ENCODE results near the gene ALOX5AP. TPM values are rescaled to one million over a fixed set of nuclear protein-coding genes. Genes with fewer than 3 reads are reported as not detected.

The ALOX5AP gene
- total RNA-seq, 6 donors from 2014 or later, result 36.7 to 298 (median 151) TPM

DNA sequence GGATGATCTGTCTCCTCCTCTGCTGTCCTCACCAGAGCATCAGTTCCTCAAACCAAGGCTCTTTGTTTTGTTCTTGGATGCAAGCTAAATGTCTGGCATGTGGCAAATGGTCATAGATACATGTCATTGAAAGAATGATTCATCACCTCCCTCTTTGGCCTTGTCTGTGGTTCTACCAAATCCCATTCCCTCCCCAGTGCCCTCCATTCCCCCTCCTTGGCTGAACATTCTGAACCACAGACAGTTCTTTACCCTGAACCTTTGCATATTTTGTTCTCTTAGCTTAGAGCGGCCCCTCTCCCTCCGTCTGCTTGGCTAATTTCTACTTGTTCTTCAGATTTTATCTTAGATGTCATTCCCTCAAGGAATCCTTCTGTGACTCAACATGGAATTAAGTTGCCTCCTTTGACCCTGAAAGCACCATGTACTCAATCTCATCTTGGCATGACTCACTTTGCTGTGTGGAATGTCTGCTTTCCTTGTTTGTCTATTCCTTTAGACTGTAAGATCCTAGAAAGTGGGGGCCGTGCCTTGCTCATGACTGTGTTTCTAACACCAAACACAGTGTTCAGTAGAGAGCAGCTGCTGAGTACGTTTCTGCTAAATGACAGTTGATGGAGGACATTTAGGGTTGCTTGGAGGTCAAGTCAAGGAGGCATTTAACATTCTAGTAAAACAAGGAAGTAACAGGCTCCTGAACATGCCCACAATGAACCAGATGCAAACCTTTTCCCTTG is 8.1 kb downstream of the ALOX5AP start:
- 52 to 59% methylated on average over 4 of the region's 4 CpGs for WGBS, 2 donors
- no peaks in the 10 kb centered on the region for H3K27me3 ChIP-seq
- ATAC-seq (ENCODE audit: low FRiP score in 2 of 2) (peak; percentile 54 to 89), DNase-seq (peak in 1 of 2 donors; percentile 66)
- H3K4me1 ChIP-seq, result peaks cover 44 to 65% (median 55%) of the 10 kb centered on the region in 4 donors
- no peaks in the 10 kb centered on the region for H3K36me3 ChIP-seq
- peak overlapping the region; percentile 68 to 85 (median 80) for H3K27ac ChIP-seq
- no peak overlapping the region for H3K4me3 ChIP-seq
- TF ChIP-seq POLR2A (IDR thresholded peaks at IDR 0.05) (no peak), POLR2AphosphoS5 (IDR thresholded peaks at IDR 0.05) (peak; percentile 5 to 39), EP300 (IDR thresholded peaks at IDR 0.05) (peak in 2 of 4 donors; percentile 22 to 31)
- TF ChIP-seq, protein P1, sequence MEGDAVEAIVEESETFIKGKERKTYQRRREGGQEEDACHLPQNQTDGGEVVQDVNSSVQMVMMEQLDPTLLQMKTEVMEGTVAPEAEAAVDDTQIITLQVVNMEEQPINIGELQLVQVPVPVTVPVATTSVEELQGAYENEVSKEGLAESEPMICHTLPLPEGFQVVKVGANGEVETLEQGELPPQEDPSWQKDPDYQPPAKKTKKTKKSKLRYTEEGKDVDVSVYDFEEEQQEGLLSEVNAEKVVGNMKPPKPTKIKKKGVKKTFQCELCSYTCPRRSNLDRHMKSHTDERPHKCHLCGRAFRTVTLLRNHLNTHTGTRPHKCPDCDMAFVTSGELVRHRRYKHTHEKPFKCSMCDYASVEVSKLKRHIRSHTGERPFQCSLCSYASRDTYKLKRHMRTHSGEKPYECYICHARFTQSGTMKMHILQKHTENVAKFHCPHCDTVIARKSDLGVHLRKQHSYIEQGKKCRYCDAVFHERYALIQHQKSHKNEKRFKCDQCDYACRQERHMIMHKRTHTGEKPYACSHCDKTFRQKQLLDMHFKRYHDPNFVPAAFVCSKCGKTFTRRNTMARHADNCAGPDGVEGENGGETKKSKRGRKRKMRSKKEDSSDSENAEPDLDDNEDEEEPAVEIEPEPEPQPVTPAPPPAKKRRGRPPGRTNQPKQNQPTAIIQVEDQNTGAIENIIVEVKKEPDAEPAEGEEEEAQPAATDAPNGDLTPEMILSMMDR (IDR thresholded peaks at IDR 0.05), result no peak
- no peaks in the 10 kb centered on the region for H3K9me3 ChIP-seq

DNA sequence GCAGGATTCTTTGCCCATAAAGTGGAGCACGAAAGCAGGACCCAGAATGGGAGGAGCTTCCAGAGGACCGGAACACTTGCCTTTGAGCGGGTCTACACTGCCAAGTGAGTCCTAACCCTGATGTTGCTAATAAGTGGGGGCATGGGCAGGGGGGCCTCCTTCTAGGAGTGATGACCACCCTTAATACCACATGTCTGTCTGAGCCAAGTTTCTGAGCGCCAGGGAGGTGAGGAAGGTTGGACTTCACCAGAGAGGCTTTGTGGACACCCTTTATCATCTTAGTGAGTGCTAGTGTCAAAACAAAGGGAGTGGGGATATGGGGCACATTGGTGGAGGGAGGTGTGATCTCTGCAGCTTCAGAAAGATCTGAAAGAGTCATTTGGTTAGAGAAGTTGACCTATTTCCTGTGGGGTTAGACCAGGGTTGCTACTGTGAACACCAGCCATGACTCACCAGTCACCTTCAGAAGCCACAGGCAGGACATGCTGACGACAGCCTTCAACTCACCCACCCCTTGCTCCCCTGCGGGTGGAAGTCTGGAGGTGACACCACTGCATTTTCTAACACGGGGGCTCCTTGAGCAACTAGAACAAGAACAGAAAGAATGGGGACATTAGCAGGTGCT is 8.8 kb downstream of the ALOX5AP start:
- H3K9me3 ChIP-seq, result no peaks in the 10 kb centered on the region
- DNase-seq, result peak in 1 of 2 donors; percentile 84
- H3K4me3 ChIP-seq, result no peak overlapping the region
- H3K4me1 ChIP-seq, result peaks cover 38 to 58% (median 50%) of the 10 kb centered on the region in 4 donors
- H3K27me3 ChIP-seq, result no peaks in the 10 kb centered on the region
- H3K36me3 ChIP-seq, result no peaks in the 10 kb centered on the region
- 61 to 68% methylated on average over 7 of the region's 7 CpGs for WGBS, 2 donors
- ATAC-seq (ENCODE audit: low FRiP score in 2 of 2), result peak; percentile 46 to 67
- H3K27ac ChIP-seq, result peak overlapping the region; percentile 68 to 85 (median 80)
- TF ChIP-seq POLR2AphosphoS5 (IDR thresholded peaks at IDR 0.05) (peak; percentile 73 to 86), POLR2A (IDR thresholded peaks at IDR 0.05) (peak in 1 of 4 donors; percentile 24), EP300 (IDR thresholded peaks at IDR 0.05) (peak in 2 of 4 donors; percentile 48 to 62)
- TF ChIP-seq, protein P1 (IDR thresholded peaks at IDR 0.05), result peak in 1 of 6 experiments; percentile 5

DNA sequence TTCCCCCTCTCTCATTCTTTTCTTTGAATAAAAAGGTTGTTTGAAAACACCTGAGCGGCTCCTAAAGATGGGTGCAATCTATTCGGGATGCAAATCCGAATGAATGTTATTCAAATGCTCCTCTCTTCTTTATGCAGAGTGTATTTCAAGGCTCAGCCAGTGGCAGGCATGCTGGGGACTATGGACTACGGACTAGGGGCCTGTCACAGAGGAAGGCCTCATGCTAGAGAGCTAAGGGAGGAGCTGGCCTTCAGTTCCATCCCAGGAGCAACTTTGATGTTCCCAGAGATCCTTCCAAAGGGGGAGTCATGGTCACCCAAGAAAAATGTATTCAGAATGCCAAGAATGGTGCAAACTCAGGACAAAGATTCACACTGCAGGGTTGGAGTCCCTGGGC is 9.3 kb downstream of the ALOX5AP start:
- ATAC-seq (ENCODE audit: low FRiP score in 2 of 2) (no peak), DNase-seq (no peak)
- no peaks in the 10 kb centered on the region for H3K36me3 ChIP-seq
- no peaks in the 10 kb centered on the region for H3K27me3 ChIP-seq
- TF ChIP-seq POLR2A (IDR thresholded peaks at IDR 0.05), result no peak
- TF ChIP-seq EP300 (IDR thresholded peaks at IDR 0.05), result no peak
- no peak for TF ChIP-seq POLR2AphosphoS5 (IDR thresholded peaks at IDR 0.05)
- TF ChIP-seq, protein P1 (IDR thresholded peaks at IDR 0.05), result no peak
- no peaks in the 10 kb centered on the region for H3K9me3 ChIP-seq
- H3K27ac ChIP-seq, result peak overlapping the region in 3 of 4 donors; percentile 55 to 85 (median 81)
- WGBS, 2 donors, result 91 to 94% methylated on average over 4 of the region's 4 CpGs
- H3K4me3 ChIP-seq, result no peak overlapping the region
- peaks cover 35 to 53% (median 47%) of the 10 kb centered on the region in 4 donors for H3K4me1 ChIP-seq

DNA sequence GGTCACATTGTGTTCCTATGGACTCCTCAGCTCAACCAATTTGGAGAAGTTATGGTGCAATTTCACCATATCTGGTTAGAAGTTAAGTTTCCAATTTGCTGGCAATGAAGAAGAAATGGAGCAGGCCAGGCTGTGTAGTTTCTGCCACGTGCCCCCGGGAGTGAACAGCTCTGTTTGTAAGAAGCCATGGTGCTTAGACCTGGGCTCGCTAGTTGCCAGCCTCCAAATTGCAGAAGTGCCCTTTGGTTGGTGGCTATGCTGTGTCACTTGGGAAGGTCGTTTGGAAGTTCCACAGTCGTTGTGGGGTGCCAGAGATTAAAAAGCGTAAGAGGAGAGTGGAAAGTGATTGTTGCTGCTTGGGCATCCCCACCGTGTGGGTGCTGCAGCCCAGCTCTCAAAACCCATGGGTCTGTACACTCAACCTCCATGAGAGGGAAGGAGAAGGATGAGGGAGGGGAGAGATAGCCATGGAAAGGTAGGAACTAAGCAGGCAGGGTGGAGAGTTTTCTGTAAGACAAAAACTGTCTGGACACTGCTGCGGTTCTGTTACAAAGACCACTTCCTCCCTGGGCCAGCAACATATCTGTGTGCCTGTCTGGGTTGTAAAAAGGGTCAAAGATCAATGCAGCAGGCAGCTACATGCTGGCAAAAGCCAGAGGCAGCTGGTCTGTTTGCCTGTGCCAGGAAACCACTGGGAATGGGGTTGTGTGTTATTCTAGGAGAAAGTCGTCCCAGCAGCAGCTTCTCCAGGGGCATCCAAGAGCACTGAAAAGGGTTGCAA is 10.8 kb downstream of the ALOX5AP start:
- no peaks in the 10 kb centered on the region for H3K9me3 ChIP-seq
- 48 to 60% methylated on average over 7 to 9 of the region's 9 CpGs for WGBS, 2 donors
- H3K4me3 ChIP-seq, result no peak overlapping the region
- no peaks in the 10 kb centered on the region for H3K36me3 ChIP-seq
- ATAC-seq (ENCODE audit: low FRiP score in 2 of 2), result no peak
- no peaks in the 10 kb centered on the region for H3K27me3 ChIP-seq
- TF ChIP-seq, protein P1 (IDR thresholded peaks at IDR 0.05), result no peak
- TF ChIP-seq POLR2AphosphoS5 (IDR thresholded peaks at IDR 0.05) (no peak), POLR2A (IDR thresholded peaks at IDR 0.05) (no peak), EP300 (IDR thresholded peaks at IDR 0.05) (no peak)
- DNase-seq, result peak in 1 of 2 donors; percentile 47
- peaks cover 27 to 51% (median 45%) of the 10 kb centered on the region in 4 donors for H3K4me1 ChIP-seq
- peak overlapping the region; percentile 27 to 85 (median 68) for H3K27ac ChIP-seq

Data from upper lobe of left lung (tissue), 6 donors.